ENCODE results near the gene CPT1C.

GRCh38 chr19:49658566-49659442 lies 32.1 kb upstream of the CPT1C start:
- TF ChIP-seq, protein P1, sequence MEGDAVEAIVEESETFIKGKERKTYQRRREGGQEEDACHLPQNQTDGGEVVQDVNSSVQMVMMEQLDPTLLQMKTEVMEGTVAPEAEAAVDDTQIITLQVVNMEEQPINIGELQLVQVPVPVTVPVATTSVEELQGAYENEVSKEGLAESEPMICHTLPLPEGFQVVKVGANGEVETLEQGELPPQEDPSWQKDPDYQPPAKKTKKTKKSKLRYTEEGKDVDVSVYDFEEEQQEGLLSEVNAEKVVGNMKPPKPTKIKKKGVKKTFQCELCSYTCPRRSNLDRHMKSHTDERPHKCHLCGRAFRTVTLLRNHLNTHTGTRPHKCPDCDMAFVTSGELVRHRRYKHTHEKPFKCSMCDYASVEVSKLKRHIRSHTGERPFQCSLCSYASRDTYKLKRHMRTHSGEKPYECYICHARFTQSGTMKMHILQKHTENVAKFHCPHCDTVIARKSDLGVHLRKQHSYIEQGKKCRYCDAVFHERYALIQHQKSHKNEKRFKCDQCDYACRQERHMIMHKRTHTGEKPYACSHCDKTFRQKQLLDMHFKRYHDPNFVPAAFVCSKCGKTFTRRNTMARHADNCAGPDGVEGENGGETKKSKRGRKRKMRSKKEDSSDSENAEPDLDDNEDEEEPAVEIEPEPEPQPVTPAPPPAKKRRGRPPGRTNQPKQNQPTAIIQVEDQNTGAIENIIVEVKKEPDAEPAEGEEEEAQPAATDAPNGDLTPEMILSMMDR (IDR thresholded peaks at IDR 0.05) = no peak
- TF ChIP-seq POLR2A (IDR thresholded peaks at IDR 0.05) (no peak), POLR2AphosphoS5 (IDR thresholded peaks at IDR 0.05) (no peak)
